HL-60/S4 (cell line): ENCODE data around the gene MAGI2.

Experiments used
- in situ Hi-C: fragments of 300-500 bp; cut with MboI; formaldehyde crosslinking; loops from 2 replicates; pipeline ENCODE4 v1.14.3; 2022; ENCODE audit warnings: low sequenced_read_pairs

The MAGI2 gene

GRCh38 chr7:79381921-79382320 lies 71.5 kb downstream of the MAGI2 start:
- in situ Hi-C loops: no loop called here

DNA sequence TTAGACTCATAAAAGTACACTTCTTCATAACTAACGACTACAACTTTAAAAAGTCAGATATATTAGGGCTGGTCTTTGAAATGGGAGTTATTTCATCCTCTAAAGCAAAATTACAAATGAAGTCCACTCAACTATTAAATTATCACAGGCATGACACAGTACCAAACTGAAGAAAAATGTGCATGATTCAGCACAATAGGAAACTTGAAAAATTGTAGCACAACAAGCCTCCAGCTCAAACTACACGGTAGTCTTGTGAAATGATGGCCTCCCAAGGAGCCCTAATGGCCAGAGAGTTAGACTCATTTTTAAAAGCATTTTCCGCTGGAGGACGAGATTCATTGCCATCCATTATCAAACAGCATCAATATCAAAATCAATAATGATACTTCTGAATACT lies 76.4 kb downstream of the MAGI2 start:
- in situ Hi-C loops: no loop called here

- in situ Hi-C loops: no loop called here
Observed at GRCh38 chr7:79376299-79377025, 77.0 kb downstream of the MAGI2 start.

DNA sequence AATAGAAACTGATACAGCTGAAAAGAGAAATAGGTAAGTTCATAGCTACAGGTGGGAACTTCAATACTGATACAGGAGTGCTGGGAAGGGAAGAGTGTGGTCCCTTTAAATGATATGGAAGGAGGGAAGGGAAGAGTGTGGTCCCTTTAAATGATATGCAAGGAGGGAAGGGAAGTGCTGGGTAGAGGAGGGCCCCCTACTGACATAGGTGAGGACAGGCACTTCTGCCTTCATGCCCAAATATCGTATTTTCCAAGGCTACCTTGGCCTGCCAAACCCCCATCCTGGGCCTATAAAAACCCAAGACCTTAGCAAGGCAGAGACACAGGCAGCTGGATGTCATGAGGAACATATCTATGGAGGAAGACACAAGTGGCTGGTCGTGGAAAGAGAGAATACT lies 92.3 kb downstream of the MAGI2 start:
- in situ Hi-C loops: no loop called here

- in situ Hi-C loops: no loop called here
Observed at GRCh38 chr7:79359827-79360226, 93.6 kb downstream of the MAGI2 start.

DNA sequence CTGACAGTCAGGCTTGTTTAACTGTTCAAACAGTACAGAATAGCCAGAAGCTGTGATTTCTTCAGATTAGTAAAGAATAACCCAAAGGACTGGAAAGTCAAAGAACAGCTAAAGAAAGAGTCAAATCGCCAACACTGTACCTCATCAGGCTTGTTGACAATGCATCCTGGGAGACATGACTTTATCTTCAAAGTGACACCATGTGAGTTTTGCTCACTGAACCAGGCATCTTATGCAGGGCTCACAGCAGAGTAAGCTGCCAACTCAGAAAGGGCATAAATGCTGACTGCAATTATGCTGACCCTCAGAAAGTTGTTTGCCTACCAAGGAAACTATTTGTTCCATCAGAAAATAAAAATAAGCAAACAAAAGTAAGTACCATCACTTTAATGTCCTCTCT lies 96.4 kb downstream of the MAGI2 start:
- in situ Hi-C loops: no loop called here

GRCh38 chr7:79353720-79354468 lies 99.6 kb downstream of the MAGI2 start:
- in situ Hi-C loops: no loop called here

DNA sequence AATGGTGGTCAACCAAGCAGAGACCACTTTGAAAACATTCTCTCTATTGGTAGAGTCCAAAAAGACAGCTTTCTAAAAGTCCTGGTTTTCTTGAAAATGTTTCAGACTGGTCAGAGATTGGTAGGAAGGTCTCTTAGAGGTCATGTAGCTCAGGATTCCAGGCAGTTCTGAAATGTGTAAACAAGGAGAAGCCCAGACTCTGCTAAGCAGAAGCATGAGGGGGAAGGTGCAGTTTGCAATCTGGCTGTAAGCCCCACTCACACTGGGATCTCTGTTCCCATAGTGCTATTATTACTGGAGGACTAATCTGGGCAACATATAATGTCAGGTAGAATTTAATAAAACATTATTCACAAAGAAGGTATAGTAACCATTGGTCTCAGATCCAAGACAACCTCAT lies 101.1 kb downstream of the MAGI2 start:
- in situ Hi-C loops: no loop called here

DNA sequence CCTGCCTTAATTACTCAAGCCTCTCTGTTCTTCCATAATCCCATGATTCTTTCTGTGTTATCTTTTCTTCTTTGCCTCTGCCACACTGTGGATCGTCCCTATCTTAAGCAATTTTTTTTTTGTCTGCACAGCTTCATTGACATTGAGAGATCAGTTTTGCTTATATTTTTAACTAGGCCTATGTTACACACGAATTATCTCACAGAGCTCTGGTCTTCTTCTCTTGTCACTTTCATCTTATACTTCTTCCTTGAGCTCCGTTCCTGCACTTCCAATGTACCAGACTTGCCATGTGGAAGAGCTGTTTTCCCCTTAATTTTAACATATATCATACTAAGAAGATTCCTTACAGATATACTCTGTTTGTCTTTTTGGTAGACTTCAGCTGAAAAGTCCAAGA lies 106.1 kb downstream of the MAGI2 start:
- in situ Hi-C loops: no loop called here

DNA sequence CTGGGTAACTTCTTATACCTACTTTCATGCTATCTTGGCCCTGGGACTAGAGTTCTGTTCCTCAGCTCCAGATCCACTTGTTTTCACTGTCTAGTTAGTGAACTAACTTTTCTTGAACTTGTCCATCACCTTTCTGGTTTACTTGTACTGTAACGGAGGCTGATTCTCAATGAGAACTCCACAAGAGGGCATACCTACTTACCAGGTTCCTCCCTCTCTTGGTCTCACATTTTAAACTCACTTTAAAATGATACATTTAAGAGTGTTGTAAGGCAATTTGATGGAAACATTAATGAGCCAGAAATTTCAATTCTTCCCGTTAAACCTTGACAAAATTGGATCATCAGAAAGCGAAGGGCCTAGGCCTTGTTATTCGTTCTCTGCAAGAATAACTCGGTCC lies 111.6 kb downstream of the MAGI2 start:
- in situ Hi-C loops: no loop called here

GRCh38 chr7:79340212-79340611 lies 113.3 kb downstream of the MAGI2 start:
- in situ Hi-C loops: no loop called here

DNA sequence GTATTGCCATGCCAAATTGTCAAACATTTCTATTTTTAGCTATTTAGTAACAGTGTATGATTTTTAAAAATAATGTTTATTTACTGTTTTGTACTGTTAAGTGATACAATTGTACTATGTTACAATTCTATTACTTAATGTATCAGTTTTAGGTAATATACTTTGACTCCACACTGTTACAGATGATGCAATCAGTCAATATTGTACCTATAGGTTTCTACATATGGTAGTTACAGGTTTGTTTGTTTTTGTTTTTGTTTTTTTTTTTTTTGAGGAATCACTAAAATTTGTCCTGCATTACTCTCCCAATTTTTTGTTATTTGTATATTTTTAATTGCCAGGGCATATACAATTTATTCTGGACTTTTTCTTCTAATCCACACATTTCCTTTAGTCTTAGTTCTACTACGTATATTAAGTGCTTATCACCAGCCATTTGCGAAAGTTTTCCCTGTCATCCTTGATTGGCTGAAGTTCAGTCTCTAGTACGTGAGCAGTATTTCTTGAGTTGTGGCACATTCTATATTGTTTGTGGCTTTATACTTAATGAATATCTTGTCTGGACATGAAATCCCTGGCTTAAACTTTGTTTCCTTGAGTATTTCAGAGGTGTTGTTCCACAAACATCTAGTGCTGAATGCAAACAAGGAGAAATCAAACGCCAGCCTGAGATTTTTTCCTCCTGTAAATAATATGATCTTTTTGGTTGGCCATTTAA lies 114.1 kb downstream of the MAGI2 start:
- in situ Hi-C loops: no loop called here

GRCh38 chr7:79337717-79338116 lies 115.8 kb downstream of the MAGI2 start:
- in situ Hi-C loops: no loop called here

GRCh38 chr7:79334841-79335240 lies 118.6 kb downstream of the MAGI2 start:
- in situ Hi-C loops: no loop called here

DNA sequence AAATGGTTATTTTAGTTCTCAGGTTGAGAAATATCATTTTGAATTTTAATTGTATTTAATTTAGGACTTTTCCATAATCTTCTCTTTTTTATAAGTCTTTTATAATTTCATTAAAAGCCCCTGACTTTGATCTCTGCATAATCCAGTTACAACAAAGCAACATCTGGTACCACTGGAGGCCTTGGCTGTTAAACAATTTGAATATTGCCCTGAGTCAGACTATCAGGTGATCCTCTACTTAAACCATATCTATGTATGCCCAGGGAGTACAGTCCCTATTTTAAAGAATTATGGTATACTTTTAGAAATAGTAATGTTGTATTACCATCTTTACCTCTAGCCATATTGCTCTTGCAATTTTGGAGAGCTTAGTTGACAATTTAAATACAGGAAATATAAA lies 119.1 kb downstream of the MAGI2 start:
- in situ Hi-C loops: no loop called here

GRCh38 chr7:79332091-79332490 lies 121.4 kb downstream of the MAGI2 start:
- in situ Hi-C loops: no loop called here

DNA sequence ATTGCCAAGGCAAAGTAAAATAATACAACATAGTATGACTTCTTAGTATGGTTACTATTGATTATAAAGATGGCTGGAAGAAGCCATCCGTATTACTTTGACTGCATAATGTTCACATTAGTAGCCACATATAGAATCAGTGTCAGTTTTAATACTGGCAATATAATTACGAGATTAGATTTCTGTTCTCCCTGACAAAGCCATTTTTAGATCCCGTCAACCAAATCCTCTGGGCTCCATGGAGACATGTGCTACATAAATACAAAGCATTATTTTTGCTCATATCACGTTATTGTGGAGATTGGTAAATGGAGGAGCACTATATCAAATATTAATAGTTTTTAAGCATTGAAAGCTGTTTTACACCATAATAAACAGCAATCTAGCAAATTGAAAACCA lies 124.0 kb downstream of the MAGI2 start:
- in situ Hi-C loops: no loop called here

DNA sequence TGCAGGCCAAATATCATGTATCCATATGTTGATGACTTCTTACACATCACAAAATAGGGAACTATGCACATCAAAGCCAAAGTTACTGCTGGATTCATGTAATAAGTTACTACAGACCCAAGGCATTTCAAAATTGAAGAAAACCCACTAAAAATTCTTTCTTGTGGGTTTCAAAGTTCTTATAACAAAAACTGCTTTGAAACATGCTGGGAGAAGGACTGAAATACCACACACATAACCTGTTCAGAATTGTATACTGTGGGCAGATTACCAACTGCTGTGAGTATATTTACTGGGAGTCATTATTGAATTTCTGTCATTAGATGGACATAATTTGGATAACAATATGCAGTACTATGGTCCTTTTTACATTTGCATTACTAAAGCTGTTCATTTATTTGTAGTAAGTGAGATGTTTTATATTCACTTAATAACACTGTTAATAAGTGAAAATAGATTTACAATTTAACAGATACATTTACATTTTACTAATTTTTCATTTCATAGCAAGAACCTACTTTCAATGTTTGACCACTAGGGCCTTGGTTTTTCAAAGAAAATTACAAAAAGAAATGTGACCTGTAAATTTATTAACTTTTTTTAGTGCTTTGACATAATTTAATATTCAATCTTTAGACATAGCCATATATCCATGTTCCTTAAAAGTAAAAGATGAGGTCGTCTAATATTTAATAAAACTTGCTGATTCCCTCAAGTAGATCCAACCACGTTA lies 132.6 kb downstream of the MAGI2 start:
- in situ Hi-C loops: no loop called here

DNA sequence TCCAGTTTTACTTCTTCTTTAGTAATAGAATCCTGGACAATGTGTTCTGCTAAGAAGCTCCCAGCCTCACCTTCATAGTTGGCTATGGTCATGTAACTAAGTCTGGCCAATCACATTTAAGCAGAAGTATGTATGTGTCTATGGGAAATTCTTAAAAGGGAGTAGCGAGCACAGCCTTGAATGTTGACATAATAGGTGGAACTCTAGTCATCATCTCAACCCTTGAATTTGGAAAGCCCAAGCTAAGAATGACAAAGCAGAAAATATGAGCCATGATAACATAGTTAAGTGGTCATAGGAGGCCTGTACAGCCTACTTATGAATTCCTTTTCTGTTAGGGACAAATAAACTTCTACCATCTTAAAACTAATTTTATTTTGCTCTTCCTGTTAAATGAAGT lies 134.1 kb downstream of the MAGI2 start:
- in situ Hi-C loops: no loop called here

DNA sequence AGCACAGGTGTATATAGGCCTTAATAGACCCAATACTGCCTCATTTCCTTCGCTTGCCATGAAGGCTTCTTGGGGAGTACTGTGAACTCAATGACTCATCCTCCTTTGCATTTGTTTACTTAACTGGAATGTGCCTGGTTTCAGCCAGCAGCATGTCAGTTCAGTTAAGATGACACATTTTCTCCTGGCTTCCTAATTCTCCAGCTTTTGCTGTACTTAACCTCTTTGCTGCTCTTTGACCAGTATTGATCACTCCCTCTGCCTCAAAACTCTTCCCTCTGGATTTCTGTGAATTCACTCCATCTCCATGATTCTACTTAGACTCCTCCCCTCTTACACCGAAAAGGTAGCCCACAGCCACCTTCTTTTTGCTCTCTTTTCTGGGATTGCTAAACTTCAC lies 135.7 kb downstream of the MAGI2 start:
- in situ Hi-C loops: no loop called here

DNA sequence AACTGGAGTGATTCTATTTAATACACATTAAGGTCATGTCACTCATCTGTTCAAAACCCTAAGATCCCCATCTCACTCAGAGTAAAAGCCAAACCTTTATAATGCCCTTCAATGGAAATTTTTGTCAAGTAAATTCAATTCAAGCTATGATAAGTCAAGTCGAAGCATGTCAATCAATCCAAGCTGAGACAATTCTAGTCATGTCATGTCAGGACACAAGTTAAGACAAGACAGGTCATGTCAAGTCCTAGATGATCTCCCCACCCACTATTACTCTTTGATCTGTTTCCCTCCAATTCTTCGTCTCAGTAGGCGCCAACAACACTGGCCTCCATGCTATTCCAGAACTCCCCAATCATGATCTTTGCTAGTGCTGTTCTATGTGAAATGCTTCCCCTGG lies 141.4 kb downstream of the MAGI2 start:
- in situ Hi-C loops: no loop called here
